ENCODE measurements around the gene SEC14L2.

- TF ChIP-seq POLR2AphosphoS5 (IDR thresholded peaks at IDR 0.05), result no peak
- no peak for TF ChIP-seq CTCF (IDR thresholded peaks at IDR 0.05)
Observed at GRCh38 chr22:30470655-30471054, 73.8 kb downstream of the SEC14L2 start.

All from sigmoid colon (tissue), 4 donors.